GM12878 (cell line): ENCODE results near the gene CAT. TPM values are rescaled to one million over a fixed set of nuclear protein-coding genes. Genes with fewer than 3 reads are reported as not detected.

Experiments used
- ATAC-seq: fragments of 200-7000 bp; cut with Tn5 transposase; 3 replicates; pipeline ENCODE4 v1.9.1; 2020; ENCODE audit warnings: mild to moderate bottlenecking, moderate library complexity
- BruUV-seq: library from RNA; stranded (reverse); fragments of 400-500 nt; replicated peaks from 2 replicates; lab custom pipeline; 2021; lab: Mats Ljungman, UMichigan
- CTCF ChIA-PET: fragments of 300-600 bp; sonication (Branson Sonifier 250); formaldehyde crosslinking; extraction: SDS; loops from one replicate; lab custom pipeline; 2021; ENCODE audit warnings: inconsistent platforms; lab: Yijun Ruan, JAX
- POLR2A ChIA-PET: fragments of 350-600 bp; formaldehyde crosslinking; extraction: SDS; loops from one replicate; lab custom pipeline; 2021; ENCODE audit warnings: inconsistent platforms; lab: Charles Lee
- RAD21 ChIA-PET: fragments of 300-600 bp; sonication (Branson Sonifier 250); formaldehyde crosslinking; loops from one replicate; lab custom pipeline; 2023; ENCODE audit warnings: antibody characterized with exemption; ENCODE audit not compliant: unreplicated experiment; lab: Charles Lee
- SMC1A ChIA-PET: fragments of 300-600 bp; sonication (Branson Sonifier 250); formaldehyde crosslinking; loops from one replicate; lab custom pipeline; 2023; ENCODE audit not compliant: unreplicated experiment, uncharacterized antibody; lab: Charles Lee
- DNase-seq: peaks from one replicate; pipeline ENCODE4 v3.0.0-alpha.2; 2011; ENCODE audit warnings: low read depth, low spot score
- FAIRE-seq: peaks from 3 replicates; lab custom pipeline; 2011; peaks lifted over from hg19 to GRCh38; lab: Jason Lieb, UNC
- H2AFZ ChIP-seq: 2 replicates; pipeline ENCODE4 v1.6.0; 2011; ENCODE audit warnings: low read depth, low read length, control low read depth; ENCODE audit not compliant: control insufficient read depth
- H3K27ac ChIP-seq: 2 replicates; pipeline ENCODE4 v1.5.1; 2011; ENCODE audit warnings: control low read depth; ENCODE audit not compliant: control insufficient read depth, insufficient read depth
- H3K27me3 ChIP-seq, 2 experiments: replicated peaks in 1 of 2; 2 replicates each; pipeline versions ENCODE4 v1.6.0 to v1.6.1; 2011; ENCODE audit warnings: low read length in 1 of 2; ENCODE audit not compliant: control insufficient read depth in 2 of 2, insufficient read depth in 2 of 2
- H3K36me3 ChIP-seq, 2 experiments: 2 replicates each; pipeline ENCODE4 v1.5.1; 2011; ENCODE audit warnings: low read length in 1 of 2; ENCODE audit not compliant: control insufficient read depth in 2 of 2, insufficient read depth in 2 of 2
- H3K4me1 ChIP-seq: 2 replicates; pipeline ENCODE4 v1.6.1; 2011; ENCODE audit warnings: mild to moderate bottlenecking, low read length, moderate library complexity, mixed read lengths; ENCODE audit not compliant: control insufficient read depth, insufficient read depth
- H3K4me2 ChIP-seq: 2 replicates; pipeline ENCODE4 v1.6.0; 2011; ENCODE audit warnings: control low read depth; ENCODE audit not compliant: control insufficient read depth, insufficient read depth
- H3K4me3 ChIP-seq: fragments of 200-600 bp; sonication (generic); 2 replicates; pipeline ENCODE4 v1.5.1; 2016
- H3K79me2 ChIP-seq: 2 replicates; pipeline ENCODE4 v1.6.0; 2011; ENCODE audit warnings: low read length; ENCODE audit not compliant: control insufficient read depth, insufficient read depth
- H3K9ac ChIP-seq: 2 replicates; pipeline ENCODE4 v1.8.0; 2011; ENCODE audit warnings: low read length, control low read depth, mixed read lengths; ENCODE audit not compliant: control insufficient read depth, insufficient read depth
- H3K9me3 ChIP-seq: replicated peaks from 3 replicates; pipeline ENCODE4 v1.5.1; 2011; ENCODE audit warnings: mild to moderate bottlenecking, low read length; ENCODE audit not compliant: control insufficient read depth, insufficient read depth
- H4K20me1 ChIP-seq: 2 replicates; pipeline ENCODE4 v1.6.0; 2011; ENCODE audit not compliant: control insufficient read depth, insufficient read depth
- GABPA ChIP-seq: IDR thresholded peaks from 2 replicates; pipeline ENCODE4 v1.6.1; 2014; ENCODE audit warnings: antibody characterized with exemption, low read depth, mild to moderate bottlenecking, inconsistent platforms
- HCFC1 ChIP-seq: fragments of 150-350 bp; IDR thresholded peaks from 2 replicates; pipeline ENCODE4 v1.6.1; 2014; ENCODE audit warnings: low read length
- RFX5 ChIP-seq: IDR thresholded peaks from 2 replicates; pipeline ENCODE4 v1.6.1; 2011; ENCODE audit warnings: low read depth, low read length, improper control_type of control experiment
- SPI1 ChIP-seq: IDR thresholded peaks from 2 replicates; pipeline ENCODE4 v1.6.1; 2011; ENCODE audit warnings: low read depth, mild to moderate bottlenecking, low read length, moderate library complexity, borderline replicate concordance; ENCODE audit not compliant: insufficient read depth
- SUZ12 ChIP-seq: fragments of 200-600 bp; sonication (generic); IDR thresholded peaks from one replicate; pipeline ENCODE4 v1.6.1; 2018; ENCODE audit warnings: antibody characterized with exemption, mild to moderate bottlenecking; ENCODE audit not compliant: unreplicated experiment
- USF1 ChIP-seq: IDR thresholded peaks from 2 replicates; pipeline ENCODE4 v1.6.1; 2011; ENCODE audit warnings: borderline replicate concordance, low read depth, mild to moderate bottlenecking, moderate library complexity, mixed read lengths, low read length; ENCODE audit not compliant: insufficient read depth; ENCODE audit errors: extremely low read length
- WRNIP1 ChIP-seq: IDR thresholded peaks from 2 replicates; pipeline ENCODE4 v1.6.1; 2011; ENCODE audit warnings: low read depth, low read length, improper control_type of control experiment, borderline replicate concordance
- WGBS: methylation state at CpG from one replicate; pipeline ENCODE4 v1.1.6; 2016; ENCODE audit warnings: low lambda C conversion rate; ENCODE audit not compliant: insufficient replicate concordance, insufficient coverage; ENCODE audit errors: missing lambda C conversion rate; 5-methylcytosine and 5-hydroxymethylcytosine counted together
- in situ Hi-C: fragments of 300-500 bp; cut with MboI; formaldehyde crosslinking; loops from 9 replicates; pipeline ENCODE4 v1.14.3; 2018; ENCODE audit warnings: mixed read lengths
- intact Hi-C: fragments of 100-400 bp; cut with micrococcal nuclease; formaldehyde crosslinking; loops from one replicate; pipeline ENCODE4 v1.14.2; 2022; ENCODE audit not compliant: unreplicated experiment
- polyA plus RNA-seq, 11 experiments: library from polyadenylated mRNA; depleted of rRNA in 4 of 11; unstranded in 6 of 11; stranded (reverse) in 5 of 11; fragments of >200 nt; fragmentation: Nextera tagmentation in 4 of 11; fragmentation: Illumina TruSeq in 1 of 11; extraction: Ambion mirVana in 4 of 11; extraction: Trizol in 1 of 11; gene quantifications; 1 replicate in 1 of 11; 2 replicates in 10 of 11; pipeline versions ENCODE4 v1.2.1 to v1.2.3, GENCODE V29; 2011 to 2016; ENCODE audit warnings: inconsistent platforms in 2 of 11, missing spikeins in 2 of 11, low read depth in 1 of 11
- total RNA-seq, 4 experiments: library from RNA; depleted of rRNA in 3 of 4; stranded (reverse); fragments of >200 nt in 3 of 4; fragmentation: Illumina TruSeq in 1 of 4; extraction: Trizol in 1 of 4; gene quantifications; 2 replicates each; pipeline versions ENCODE4 v1.2.1 to v1.2.3, GENCODE V29; 2013 to 2021
- TF ChIP-seq, protein P1 (sequence below): fragments of 450-650 bp; IDR thresholded peaks from 2 replicates; pipeline ENCODE4 v1.6.1; 2017; ENCODE audit warnings: antibody characterized with exemption, mild to moderate bottlenecking, moderate library complexity

CAT gene
- total and polyA plus RNA-seq, 10 of the 15 experiments (the other 5 are each of a cell fraction or from before 2014, with no cell fraction given) = 22.4 to 71.3 (median 33.6) TPM

DNA sequence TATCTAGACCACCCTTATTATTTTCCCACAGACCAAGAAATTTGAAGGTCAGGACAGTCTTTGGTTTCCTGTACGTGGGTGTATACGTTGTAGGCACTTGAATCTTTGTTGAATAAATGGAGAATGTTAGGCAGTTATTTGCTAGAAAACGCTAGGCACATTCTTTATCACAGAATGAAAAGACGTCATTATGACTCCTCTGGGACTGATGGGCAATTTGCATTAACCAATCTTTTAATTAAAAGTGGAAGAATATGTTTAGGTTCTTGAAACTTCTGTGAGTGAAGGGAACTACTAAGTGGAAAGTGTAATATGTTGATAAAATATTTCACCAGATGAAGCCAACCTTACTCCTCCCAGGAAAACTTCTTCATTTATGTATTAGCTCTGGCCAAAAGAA is 5.7 kb downstream of the CAT start (continued):
- TF ChIP-seq HCFC1 (no peak), RFX5 (no peak), USF1 (no peak), SUZ12 (no peak), GABPA (no peak)

DNA sequence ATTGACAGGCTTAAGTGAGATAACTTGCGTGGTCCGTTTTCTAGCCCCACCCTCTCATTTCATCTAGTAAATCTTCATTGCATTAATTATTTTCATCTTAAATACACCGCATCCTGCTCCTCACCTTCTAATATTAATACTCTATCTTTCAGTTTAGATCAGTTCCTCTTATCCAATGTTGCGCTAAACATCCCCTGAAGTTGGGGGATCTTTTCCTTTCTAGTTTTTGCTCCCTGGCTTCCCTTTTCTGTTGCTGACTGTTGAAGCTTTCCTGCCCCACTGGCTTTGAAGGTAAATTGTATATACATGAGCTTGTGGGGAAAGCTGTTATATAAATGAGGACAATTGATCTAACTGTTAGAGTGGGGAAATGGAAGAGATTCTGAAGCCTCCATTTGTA is 7.2 kb downstream of the CAT start:
- Histone ChIP-seq H3K9ac (no peak overlapping the region), H3K4me3 (no peak overlapping the region), H2AFZ (no peak overlapping the region), H4K20me1 (no peaks in the 10 kb centered on the region), H3K9me3 (no peaks in the 10 kb centered on the region; the same call in 2 of the 3 replicates), H3K27me3 (no peaks in the 10 kb centered on the region), H3K27ac (no peak overlapping the region), H3K4me2 (no peak overlapping the region), H3K79me2 (peaks cover 7% of the 10 kb centered on the region), H3K4me1 (peaks cover 32% of the 10 kb centered on the region), H3K36me3 (peaks cover 0 to 6% of the 10 kb centered on the region in 2 experiments; a peak in 2 of 4 replicates)
- no peak for ATAC-seq
- in situ Hi-C loops = no loop called here
- WGBS = 70% methylated on average over 4 of the region's 4 CpGs
- SMC1A ChIA-PET = interaction anchor here (0.8 to 1.0 kb wide), 2 partner anchors 9 to 12 kb away, joined by 3 read pairs; no protein-coding TSS in a partner anchor
- intact Hi-C loops = no loop called here
- CTCF ChIA-PET = interaction anchor here (0.6 kb wide), 1 partner anchor 1652 kb away, joined by 5 read pairs; the partner anchor contains the start of gene CCDC73
- POLR2A ChIA-PET = interaction anchor here (0.6 kb wide), 1 partner anchor 10 kb away, joined by 3 read pairs; no protein-coding TSS in a partner anchor
- TF ChIP-seq, protein P1, sequence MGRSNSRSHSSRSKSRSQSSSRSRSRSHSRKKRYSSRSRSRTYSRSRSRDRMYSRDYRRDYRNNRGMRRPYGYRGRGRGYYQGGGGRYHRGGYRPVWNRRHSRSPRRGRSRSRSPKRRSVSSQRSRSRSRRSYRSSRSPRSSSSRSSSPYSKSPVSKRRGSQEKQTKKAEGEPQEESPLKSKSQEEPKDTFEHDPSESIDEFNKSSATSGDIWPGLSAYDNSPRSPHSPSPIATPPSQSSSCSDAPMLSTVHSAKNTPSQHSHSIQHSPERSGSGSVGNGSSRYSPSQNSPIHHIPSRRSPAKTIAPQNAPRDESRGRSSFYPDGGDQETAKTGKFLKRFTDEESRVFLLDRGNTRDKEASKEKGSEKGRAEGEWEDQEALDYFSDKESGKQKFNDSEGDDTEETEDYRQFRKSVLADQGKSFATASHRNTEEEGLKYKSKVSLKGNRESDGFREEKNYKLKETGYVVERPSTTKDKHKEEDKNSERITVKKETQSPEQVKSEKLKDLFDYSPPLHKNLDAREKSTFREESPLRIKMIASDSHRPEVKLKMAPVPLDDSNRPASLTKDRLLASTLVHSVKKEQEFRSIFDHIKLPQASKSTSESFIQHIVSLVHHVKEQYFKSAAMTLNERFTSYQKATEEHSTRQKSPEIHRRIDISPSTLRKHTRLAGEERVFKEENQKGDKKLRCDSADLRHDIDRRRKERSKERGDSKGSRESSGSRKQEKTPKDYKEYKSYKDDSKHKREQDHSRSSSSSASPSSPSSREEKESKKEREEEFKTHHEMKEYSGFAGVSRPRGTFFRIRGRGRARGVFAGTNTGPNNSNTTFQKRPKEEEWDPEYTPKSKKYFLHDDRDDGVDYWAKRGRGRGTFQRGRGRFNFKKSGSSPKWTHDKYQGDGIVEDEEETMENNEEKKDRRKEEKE = no peak
- peak; percentile 19; the same call in 1 of the 2 replicates for TF ChIP-seq SPI1
- TF ChIP-seq WRNIP1 = no peak
- FAIRE-seq = no peak
- no peak for DNase-seq
- BruUV-seq = no TSS peak
- RAD21 ChIA-PET = no interaction called here
